GM23338 (cell line): Measurements from ENCODE around the gene TFAP2E. TPM values are rescaled to one million over a fixed set of nuclear protein-coding genes. Genes with fewer than 3 reads are reported as not detected.

Experiments used
- ATAC-seq: fragments of 200-7000 bp; cut with Tn5 transposase; 3 replicates; pipeline ENCODE4 v1.9.1; 2020
- DNase-seq: peaks from one replicate; pipeline ENCODE4 v3.0.0-alpha.2; 2015; ENCODE audit warnings: low spot score
- H2AFZ ChIP-seq: fragments of 200-600 bp; sonication (generic); 2 replicates; pipeline ENCODE4 v1.8.0; 2016; ENCODE audit warnings: antibody characterized with exemption, mild to moderate bottlenecking, moderate library complexity
- H3F3A ChIP-seq: fragments of 200-600 bp; sonication (generic); replicated peaks from 2 replicates; pipeline ENCODE4 v1.8.0; 2017; ENCODE audit warnings: antibody characterized with exemption, mixed run types, low read depth
- H3K27ac ChIP-seq: fragments of 200-600 bp; sonication (generic); 2 replicates; pipeline ENCODE4 v1.6.1; 2016; ENCODE audit warnings: low read depth
- H3K27me3 ChIP-seq: fragments of 200-600 bp; sonication (generic); 2 replicates; pipeline ENCODE4 v1.8.0; 2016; ENCODE audit warnings: mild to moderate bottlenecking, mixed run types, moderate library complexity; ENCODE audit not compliant: insufficient read depth
- H3K36me3 ChIP-seq: fragments of 200-600 bp; sonication (generic); 2 replicates; pipeline ENCODE4 v1.8.0; 2016; ENCODE audit warnings: mild to moderate bottlenecking; ENCODE audit not compliant: insufficient read depth
- H3K4me1 ChIP-seq: fragments of 200-600 bp; sonication (generic); 2 replicates; pipeline ENCODE4 v1.8.0; 2016; ENCODE audit warnings: mild to moderate bottlenecking, moderate library complexity; ENCODE audit not compliant: insufficient read depth
- H3K4me2 ChIP-seq: fragments of 200-600 bp; sonication (generic); 2 replicates; pipeline ENCODE4 v1.7.1; 2017; ENCODE audit warnings: mixed run types
- H3K4me3 ChIP-seq: fragments of 200-600 bp; sonication (generic); 2 replicates; pipeline ENCODE4 v1.6.1; 2016; ENCODE audit warnings: mixed run types
- H3K79me2 ChIP-seq: fragments of 200-600 bp; sonication (generic); replicated peaks from 2 replicates; pipeline ENCODE4 v1.8.0; 2017; ENCODE audit warnings: mild to moderate bottlenecking; ENCODE audit not compliant: insufficient read depth
- H3K9me2 ChIP-seq: fragments of 200-600 bp; sonication (generic); 2 replicates; pipeline ENCODE4 v1.8.0; 2017; ENCODE audit not compliant: insufficient read depth
- H4K20me1 ChIP-seq: fragments of 200-600 bp; sonication (generic); replicated peaks from 2 replicates; pipeline ENCODE4 v1.8.0; 2017; ENCODE audit warnings: mild to moderate bottlenecking; ENCODE audit not compliant: insufficient read depth
- H3K27ac Mint-ChIP-seq: 2 replicates; pipeline ENCODE4 v1.8.0; 2020; ENCODE audit warnings: inconsistent platforms, mild to moderate bottlenecking, moderate library complexity, mixed read lengths
- H3K27me3 Mint-ChIP-seq: 3 replicates; pipeline ENCODE4 v1.8.0; 2022; ENCODE audit warnings: low read depth, mild to moderate bottlenecking, moderate library complexity, mixed read lengths, inconsistent platforms; ENCODE audit not compliant: insufficient read depth, poor library complexity
- H3K36me3 Mint-ChIP-seq: 3 replicates; pipeline ENCODE4 v1.8.0; 2021; ENCODE audit warnings: low read depth, mild to moderate bottlenecking, inconsistent platforms, moderate library complexity, mixed read lengths
- H3K4me1 Mint-ChIP-seq: 3 replicates; pipeline ENCODE4 v1.8.0; 2020; ENCODE audit warnings: mild to moderate bottlenecking, inconsistent platforms, mixed read lengths
- H3K4me3 Mint-ChIP-seq: 3 replicates; pipeline ENCODE4 v1.8.0; 2021; ENCODE audit warnings: moderate library complexity, mild to moderate bottlenecking, inconsistent platforms, mixed read lengths
- H3K9me3 Mint-ChIP-seq: 3 replicates; pipeline ENCODE4 v1.8.0; 2020; ENCODE audit warnings: moderate library complexity, mild to moderate bottlenecking, inconsistent platforms, mixed read lengths
- CREB1 ChIP-seq: fragments of 250-450 bp; sonication (Bioruptor Pico); IDR thresholded peaks from 2 replicates; pipeline ENCODE4 v1.5.0; 2020; ENCODE audit warnings: low read depth, mild to moderate bottlenecking, moderate library complexity
- ETS1 ChIP-seq: IDR thresholded peaks from 2 replicates; pipeline ENCODE4 v1.6.1; 2016; ENCODE audit warnings: antibody characterized with exemption
- EZH2 ChIP-seq: fragments of 200-600 bp; sonication (generic); IDR thresholded peaks from one replicate; pipeline ENCODE4 v1.8.0; 2017; ENCODE audit warnings: antibody characterized with exemption, mild to moderate bottlenecking, low read depth; ENCODE audit not compliant: unreplicated experiment
- EZH2phosphoT487 ChIP-seq: fragments of 200-600 bp; sonication (generic); IDR thresholded peaks from one replicate; pipeline ENCODE4 v1.8.1; 2018; ENCODE audit warnings: antibody characterized with exemption; ENCODE audit not compliant: unreplicated experiment
- JUNB ChIP-seq: IDR thresholded peaks from one replicate; pipeline ENCODE4 v1.6.1; 2016; ENCODE audit warnings: antibody characterized with exemption; ENCODE audit not compliant: unreplicated experiment
- NANOG ChIP-seq: IDR thresholded peaks from 2 replicates; pipeline ENCODE4 v1.6.1; 2016; ENCODE audit warnings: antibody characterized with exemption, borderline replicate concordance
- POLR2AphosphoS5 ChIP-seq: IDR thresholded peaks from 2 replicates; pipeline ENCODE4 v1.6.1; 2016; ENCODE audit warnings: antibody characterized with exemption, low read depth
- REST ChIP-seq: IDR thresholded peaks from one replicate; pipeline ENCODE4 v1.6.1; 2018; ENCODE audit warnings: antibody characterized with exemption; ENCODE audit not compliant: unreplicated experiment
- STAT1 ChIP-seq: IDR thresholded peaks from one replicate; pipeline ENCODE4 v1.6.1; 2016; ENCODE audit warnings: antibody characterized with exemption; ENCODE audit not compliant: unreplicated experiment
- ZNF114 ChIP-seq: fragments of 250-450 bp; sonication (Bioruptor Pico); IDR thresholded peaks from 2 replicates; pipeline ENCODE4 v1.5.0; 2020; ENCODE audit warnings: mild to moderate bottlenecking, moderate library complexity
- ZNF331 ChIP-seq: fragments of 250-450 bp; sonication (Bioruptor Pico); IDR thresholded peaks from 2 replicates; pipeline ENCODE4 v1.5.0; 2020; ENCODE audit warnings: low read depth, mild to moderate bottlenecking, moderate library complexity
- polyA plus RNA-seq: library from polyadenylated mRNA; unstranded; fragments of >200 nt; fragmentation: Nextera tagmentation; extraction: Ambion mirVana; gene quantifications from 2 replicates; pipeline ENCODE4 v1.2.1, GENCODE V29; 2016
- total RNA-seq: library from RNA; depleted of rRNA; stranded (reverse); fragments of >200 nt; shearing (Covaris generic); gene quantifications from 2 replicates; pipeline ENCODE4 v1.2.3, GENCODE V29; 2014

TFAP2E gene
- total and polyA plus RNA-seq, 2 experiments from 2014 or later: 0.34 to 1.4 TPM

- TF ChIP-seq ZNF331 (CRISPR knock-in tag): no peak
- no peak for TF ChIP-seq CREB1 (CRISPR knock-in tag)
- no peak for TF ChIP-seq STAT1
- no peak for TF ChIP-seq ETS1
- TF ChIP-seq JUNB: no peak
- TF ChIP-seq REST: no peak
- TF ChIP-seq ZNF114 (CRISPR knock-in tag): no peak
- no peak for TF ChIP-seq POLR2AphosphoS5
- no peak for TF ChIP-seq NANOG
Measured at GRCh38 chr1:35600593-35600992, 27.5 kb downstream of the TFAP2E start (continued).

GRCh38 chr1:35603468-35603867, 30.4 kb downstream of the TFAP2E start:
- H3F3A ChIP-seq: peaks cover 8% of the 10 kb centered on the region; the same call in 1 of the 2 replicates
- H3K4me3 Mint-ChIP-seq: no peak overlapping the region
- no peak overlapping the region for H3K4me3 ChIP-seq
- 0 out of 3 replicates have a peak, but pooled peaks cover 7% of the 10 kb centered on the region for H3K4me1 Mint-ChIP-seq
- no peak overlapping the region for H3K27ac ChIP-seq
- H3K4me2 ChIP-seq: no peak overlapping the region
- H4K20me1 ChIP-seq: peaks cover 37% of the 10 kb centered on the region
- DNase-seq (no peak), ATAC-seq (no peak)
- TF ChIP-seq NANOG (no peak), STAT1 (no peak), EZH2 (no peak), EZH2phosphoT487 (no peak)
- no peak overlapping the region for H2AFZ ChIP-seq
- H3K27me3 ChIP-seq: no peaks in the 10 kb centered on the region
- no peaks in the 10 kb centered on the region for H3K4me1 ChIP-seq
- no peaks in the 10 kb centered on the region for H3K27me3 Mint-ChIP-seq
- no peaks in the 10 kb centered on the region for H3K9me3 Mint-ChIP-seq
- H3K36me3 Mint-ChIP-seq: peaks cover 58% of the 10 kb centered on the region
- peaks cover 38% of the 10 kb centered on the region for H3K36me3 ChIP-seq
- H3K9me2 ChIP-seq: no peaks in the 10 kb centered on the region
- H3K79me2 ChIP-seq: peaks cover 23% of the 10 kb centered on the region
- no peak overlapping the region for H3K27ac Mint-ChIP-seq
